OCI-LY7 (cell line): ENCODE data around the gene DNAH11.

Experiments
- CTCF ChIP-seq: fragments of 200-600 bp; sonication (generic); conservative IDR thresholded peaks from 2 replicates; pipeline ENCODE4 v1.5.1; 2014; ENCODE audit warnings: mild to moderate bottlenecking, antibody characterized with exemption, low read length, moderate library complexity, mixed read lengths
- EZH2phosphoT487 ChIP-seq: fragments of 200-600 bp; sonication (generic); IDR thresholded peaks from 2 replicates; pipeline ENCODE4 v1.6.1; 2018; ENCODE audit warnings: low read depth, borderline replicate concordance, mild to moderate bottlenecking, mixed run types, antibody characterized with exemption, low read length, moderate library complexity, mixed read lengths

- no peak for TF ChIP-seq CTCF
- TF ChIP-seq EZH2phosphoT487 = no peak
Measured at GRCh38 chr7:21947056-21947455, 404.2 kb downstream of the DNAH11 start.
